H1 (cell line): ENCODE results near the gene GRIK1. TPM values are rescaled to one million over a fixed set of nuclear protein-coding genes. Genes with fewer than 3 reads are reported as not detected.

Experiments
- CTCF ChIA-PET: fragments of 300-600 bp; sonication (Branson Sonifier 250); formaldehyde crosslinking; loops from one replicate; lab custom pipeline; 2021; ENCODE audit not compliant: partially characterized antibody; lab: Charles Lee
- POLR2A ChIA-PET: fragments of 300-600 bp; sonication (Branson Sonifier 250); formaldehyde crosslinking; loops from one replicate; lab custom pipeline; 2021; ENCODE audit warnings: inconsistent platforms; ENCODE audit not compliant: partially characterized antibody; lab: Charles Lee
- DNase-seq, 2 experiments: peaks; one replicate each; pipeline versions ENCODE4 v3.0.0 to v3.0.0-alpha.2; 2010 to 2022; ENCODE audit warnings: low spot score in 2 of 2, low read depth in 1 of 2, mixed read lengths in 1 of 2
- FAIRE-seq: peaks from 2 replicates; lab custom pipeline; 2011; peaks lifted over from hg19 to GRCh38; lab: Jason Lieb, UNC
- H2AFZ ChIP-seq: 2 replicates; pipeline ENCODE4 v1.8.1; 2012; ENCODE audit warnings: low read length, inconsistent platforms
- H2AK5ac ChIP-seq: 2 replicates; pipeline ENCODE4 v1.6.1; 2013; ENCODE audit warnings: low read depth, low read length
- H2BK120ac ChIP-seq: replicated peaks from 2 replicates; pipeline ENCODE3; 2013; ENCODE audit warnings: low read depth, low read length, inconsistent platforms
- H2BK12ac ChIP-seq: 2 replicates; pipeline ENCODE4 v1.6.1; 2013; ENCODE audit warnings: low read depth, low read length
- H2BK15ac ChIP-seq: 2 replicates; pipeline ENCODE4 v1.6.1; 2013; ENCODE audit warnings: low read length
- H2BK20ac ChIP-seq: 2 replicates; pipeline ENCODE4 v1.6.1; 2013; ENCODE audit warnings: low read length
- H2BK5ac ChIP-seq: 2 replicates; pipeline ENCODE4 v1.6.1; 2013; ENCODE audit warnings: low read depth, low read length
- H3K14ac ChIP-seq: 2 replicates; pipeline ENCODE4 v1.6.1; 2013; ENCODE audit warnings: inconsistent platforms; ENCODE audit not compliant: insufficient read length
- H3K18ac ChIP-seq: 2 replicates; pipeline ENCODE4 v1.6.1; 2013; ENCODE audit warnings: low read length; ENCODE audit errors: extremely low read depth
- H3K23ac ChIP-seq: 2 replicates; pipeline ENCODE4 v1.6.1; 2013; ENCODE audit warnings: inconsistent platforms; ENCODE audit not compliant: insufficient read length
- H3K23me2 ChIP-seq: 2 replicates; pipeline ENCODE4 v1.6.1; 2013; ENCODE audit warnings: low read depth, low read length
- H3K27ac ChIP-seq: 2 replicates; pipeline ENCODE4 v1.6.1; 2011; ENCODE audit warnings: low read depth, low read length, inconsistent platforms
- H3K27me3 ChIP-seq, 4 experiments: replicated peaks in 1 of 4; 1 replicate in 1 of 4; 2 replicates in 3 of 4; pipeline versions ENCODE4 v1.6.1 to v1.8.1; 2011 to 2013; ENCODE audit warnings: low read length in 3 of 4, mild to moderate bottlenecking in 3 of 4, inconsistent platforms in 2 of 4, mixed read lengths in 2 of 4, moderate library complexity in 1 of 4; ENCODE audit not compliant: control insufficient read depth in 3 of 4, insufficient read depth in 3 of 4; ENCODE audit errors: extremely low read depth in 1 of 4
- H3K36me3 ChIP-seq, 4 experiments: 2 replicates each; pipeline versions ENCODE4 v1.6.1 to v1.8.1; 2011 to 2013; ENCODE audit warnings: mild to moderate bottlenecking in 4 of 4, low read length in 3 of 4, moderate library complexity in 2 of 4, control low read depth in 1 of 4, inconsistent platforms in 1 of 4; ENCODE audit not compliant: insufficient read depth in 4 of 4, control insufficient read depth in 2 of 4
- H3K4ac ChIP-seq: replicated peaks from 2 replicates; pipeline ENCODE3; 2013; ENCODE audit warnings: low read length, low read depth, mixed read lengths, inconsistent platforms; ENCODE audit not compliant: insufficient read length
- H3K4me1 ChIP-seq, 4 experiments: replicated peaks in 1 of 4; 1 replicate in 1 of 4; 2 replicates in 3 of 4; pipeline versions ENCODE4 v1.6.1 to v1.8.1; 2011 to 2013; ENCODE audit warnings: low read length in 3 of 4, inconsistent platforms in 2 of 4, mixed read lengths in 1 of 4; ENCODE audit not compliant: insufficient read depth in 4 of 4, control insufficient read depth in 3 of 4
- H3K4me2 ChIP-seq, 2 experiments: 2 replicates each; pipeline versions ENCODE4 v1.6.1 to v1.8.1; 2011 to 2013; ENCODE audit warnings: low read depth in 2 of 2, low read length in 2 of 2, control low read depth in 1 of 2, inconsistent platforms in 1 of 2, mild to moderate bottlenecking in 1 of 2; ENCODE audit not compliant: insufficient read depth in 1 of 2
- H3K4me3 ChIP-seq, 4 experiments: fragments of 200-600, 300-600 bp in 1 of 4; sonication (generic), shearing (Covaris generic), sonication (Bioruptor Twin) in 1 of 4; 2 replicates each; pipeline versions ENCODE4 v1.5.1 to v1.8.1; 2011 to 2016; ENCODE audit warnings: low read length in 4 of 4, low read depth in 3 of 4, control low read depth in 2 of 4, inconsistent platforms in 2 of 4, mild to moderate bottlenecking in 2 of 4, mixed read lengths in 1 of 4, moderate library complexity in 1 of 4; ENCODE audit not compliant: insufficient read depth in 2 of 4; ENCODE audit errors: extremely low read depth in 1 of 4
- H3K56ac ChIP-seq: replicated peaks from 2 replicates; pipeline ENCODE3; 2013; ENCODE audit warnings: low read depth, mild to moderate bottlenecking, mixed read lengths, low read length, inconsistent platforms; ENCODE audit not compliant: insufficient read length
- H3K79me1 ChIP-seq: 2 replicates; pipeline ENCODE4 v1.6.1; 2013; ENCODE audit warnings: low read depth, low read length, control low read depth
- H3K79me2 ChIP-seq, 2 experiments: 2 replicates each; pipeline versions ENCODE4 v1.6.1 to v1.8.1; 2012 to 2013; ENCODE audit warnings: low read length in 2 of 2, mild to moderate bottlenecking in 2 of 2, inconsistent platforms in 1 of 2; ENCODE audit not compliant: insufficient read depth in 2 of 2, control insufficient read depth in 1 of 2
- H3K9ac ChIP-seq, 4 experiments: replicated peaks in 1 of 4; 1 replicate in 1 of 4; 2 replicates in 3 of 4; pipeline versions ENCODE4 v1.6.1 to v1.8.1; 2011 to 2013; ENCODE audit warnings: low read depth in 3 of 4, low read length in 3 of 4, control low read depth in 2 of 4, mild to moderate bottlenecking in 2 of 4, moderate library complexity in 2 of 4, inconsistent platforms in 1 of 4; ENCODE audit errors: extremely low read depth in 1 of 4
- H3K9me3 ChIP-seq, 2 experiments: 2 replicates each; pipeline versions ENCODE4 v1.6.1 to v1.8.1; 2012 to 2013; ENCODE audit warnings: mild to moderate bottlenecking in 2 of 2, moderate library complexity in 2 of 2, control low read depth in 1 of 2, inconsistent platforms in 1 of 2, low read depth in 1 of 2, low read length in 1 of 2, mixed read lengths in 1 of 2; ENCODE audit not compliant: insufficient read depth in 2 of 2
- H4K20me1 ChIP-seq, 2 experiments: replicated peaks in 1 of 2; 2 replicates each; pipeline versions ENCODE3 to v1.8.1; 2011 to 2013; ENCODE audit warnings: inconsistent platforms in 2 of 2, low read length in 2 of 2, mild to moderate bottlenecking in 1 of 2; ENCODE audit not compliant: insufficient read depth in 2 of 2, control insufficient read depth in 1 of 2
- H4K5ac ChIP-seq: 2 replicates; pipeline ENCODE4 v1.6.1; 2013; ENCODE audit warnings: low read length, low read depth, mixed read lengths, inconsistent platforms; ENCODE audit not compliant: insufficient read length
- H4K8ac ChIP-seq: 2 replicates; pipeline ENCODE4 v1.8.0; 2013; ENCODE audit warnings: mild to moderate bottlenecking, moderate library complexity, low read length, inconsistent platforms; ENCODE audit not compliant: insufficient read depth; ENCODE audit errors: extremely low read depth
- H4K91ac ChIP-seq: replicated peaks from 2 replicates; pipeline ENCODE3; 2013; ENCODE audit warnings: low read length, mixed read lengths, inconsistent platforms; ENCODE audit not compliant: insufficient read length
- ATF2 ChIP-seq: IDR thresholded peaks from 2 replicates; pipeline ENCODE4 v1.6.1; 2012; ENCODE audit warnings: low read length, inconsistent platforms
- CBX8 ChIP-seq: fragments of 300-800, 300-1000 bp; sonication (generic); IDR thresholded peaks from 2 replicates; pipeline ENCODE4 v1.7.1; 2016; ENCODE audit warnings: low read depth, low read length, borderline replicate concordance
- SIN3A ChIP-seq, 2 experiments: IDR thresholded peaks in 1 of 2; conservative IDR thresholded peaks in 1 of 2; 2 replicates each; pipeline ENCODE4 v1.6.1; 2011 to 2012; ENCODE audit warnings: low read length in 2 of 2, improper control_type of control experiment in 1 of 2, low read depth in 1 of 2, mild to moderate bottlenecking in 1 of 2
- USF2 ChIP-seq: IDR thresholded peaks from 2 replicates; pipeline ENCODE4 v1.6.1; 2011; ENCODE audit warnings: low read length, improper control_type of control experiment
- WGBS, 2 experiments: shearing (Covaris generic) in 1 of 2; methylation state at CpG; one replicate each; pipeline versions ENCODE4 v1.1.6 to v1.1.7; 2013 to 2015; ENCODE audit warnings: low lambda C conversion rate in 2 of 2, mixed read lengths in 2 of 2, inconsistent platforms in 1 of 2, low coverage in 1 of 2, missing lambda C conversion rate in 1 of 2; ENCODE audit not compliant: insufficient replicate concordance in 2 of 2, insufficient coverage in 1 of 2, insufficient read length in 1 of 2; ENCODE audit errors: extremely low coverage in 1 of 2, missing lambda C conversion rate in 1 of 2; 5-methylcytosine and 5-hydroxymethylcytosine counted together
- polyA plus RNA-seq, 7 experiments: library from polyadenylated mRNA; depleted of rRNA in 3 of 7; stranded (reverse) in 5 of 7; unstranded in 2 of 7; fragments of >200 nt in 5 of 7; fragments of 200-250 nt in 2 of 7; gene quantifications; 1 replicate in 5 of 7; 2 replicates in 1 of 7; 4 replicates in 1 of 7; pipeline versions ENCODE4 v1.2.1 to v1.2.3, GENCODE V29; 2011 to 2013; ENCODE audit warnings: missing spikeins in 2 of 7, mixed read lengths in 2 of 7
- total RNA-seq: library from RNA; stranded (reverse); fragmentation: NEBNext Ultra II Directional; extraction: Animal tissue kit (Norgen Biotek cat#: 25700); gene quantifications from 2 replicates; pipeline ENCODE4 v1.2.1, GENCODE V29; 2021

GRIK1 gene
- total and polyA plus RNA-seq, 2 of the 8 experiments (the other 6 are each of a cell fraction or from before 2014, with no cell fraction given), result 0.11 to 0.32 TPM

- Histone ChIP-seq H2BK120ac (no peak overlapping the region), H4K20me1 (no peaks in the 10 kb centered on the region), H3K4ac (no peak overlapping the region), H3K14ac (no peak overlapping the region), H4K8ac (no peak overlapping the region), H3K23me2 (no peaks in the 10 kb centered on the region), H3K56ac (no peak overlapping the region), H2AK5ac (no peak overlapping the region), H3K18ac (no peak overlapping the region), H4K5ac (no peak overlapping the region), H2BK5ac (no peak overlapping the region), H2BK12ac (no peak overlapping the region), H3K4me3 (no peak overlapping the region), H3K23ac (no peak overlapping the region), H3K27me3 (no peaks in the 10 kb centered on the region), H4K91ac (no peak overlapping the region), H2AFZ (no peak overlapping the region), H3K9ac (no peak overlapping the region), H3K27ac (no peak overlapping the region), H3K4me2 (no peak overlapping the region), H3K36me3 (0 out of 8 replicates have a peak, but pooled peaks cover 0 to 1% (median 0%) of the 10 kb centered on the region in 4 experiments), H3K79me2 (no peaks in the 10 kb centered on the region), H3K79me1 (no peaks in the 10 kb centered on the region), H2BK15ac (no peak overlapping the region), H3K9me3 (no peaks in the 10 kb centered on the region), H2BK20ac (no peak overlapping the region), H3K4me1 (no peaks in the 10 kb centered on the region)
- FAIRE-seq (no peak), DNase-seq (no peak)
- ChIA-PET CTCF (no interaction called here), POLR2A (no interaction called here)
- WGBS, 2 experiments, result 92% methylated on average over 3 of the region's 3 CpGs; no CpG with 5 or more reads in 1 of the 2 experiments
- TF ChIP-seq SIN3A (conservative IDR thresholded peaks at IDR 0.05 in 1 of 2, IDR thresholded peaks at IDR 0.05 in 1 of 2; ENCODE audit: low read depth in 1 of 2, low read length in 2 of 2) (no peak), USF2 (no peak), ATF2 (no peak), CBX8 (no peak)
These were observed 284.9 kb downstream of the GRIK1 start for GRCh38 chr21:29654855-29655254.
